HEK293T (cell line): ENCODE measurements around the gene LAMB1.

ENCODE experiments used
- BHLHE40 ChIP-seq: fragments of 450-650 bp; IDR thresholded peaks from 2 replicates; pipeline ENCODE4 v1.6.1; 2016; ENCODE audit warnings: mild to moderate bottlenecking, moderate library complexity, borderline replicate concordance
- ELF4 ChIP-seq: fragments of 450-650 bp; IDR thresholded peaks from 2 replicates; pipeline ENCODE4 v1.6.1; 2017; ENCODE audit warnings: antibody characterized with exemption
- FOXA1 ChIP-seq: fragments of 450-650 bp; IDR thresholded peaks from 2 replicates; pipeline ENCODE4 v1.6.1; 2016; ENCODE audit warnings: mild to moderate bottlenecking
- FOXM1 ChIP-seq: fragments of 450-650 bp; IDR thresholded peaks from 2 replicates; pipeline ENCODE4 v1.6.1; 2017; ENCODE audit warnings: mild to moderate bottlenecking, borderline replicate concordance
- HDGF ChIP-seq: fragments of 450-650 bp; IDR thresholded peaks from 2 replicates; pipeline ENCODE4 v1.6.1; 2017; ENCODE audit warnings: antibody characterized with exemption, borderline replicate concordance
- L3MBTL2 ChIP-seq: fragments of 450-650 bp; conservative IDR thresholded peaks from 2 replicates; pipeline ENCODE4 v1.6.1; 2016; ENCODE audit warnings: mild to moderate bottlenecking
- NFRKB ChIP-seq: fragments of 450-650 bp; IDR thresholded peaks from 2 replicates; pipeline ENCODE4 v1.6.1; 2016; ENCODE audit warnings: mild to moderate bottlenecking, moderate library complexity
- SP1 ChIP-seq: fragments of 450-650 bp; IDR thresholded peaks from 2 replicates; pipeline ENCODE4 v1.6.1; 2017
- SUZ12 ChIP-seq: fragments of 450-650 bp; IDR thresholded peaks from 2 replicates; pipeline ENCODE4 v1.6.1; 2016; ENCODE audit warnings: mild to moderate bottlenecking

- TF ChIP-seq NFRKB (no peak), L3MBTL2 (no peak), SUZ12 (no peak), FOXA1 (no peak), FOXM1 (no peak), BHLHE40 (no peak), SP1 (no peak), ELF4 (no peak), HDGF (no peak)
These were observed 93.5 kb downstream of the LAMB1 start for GRCh38 chr7:107909445-107909844.
